Measurements from ENCODE around the gene SLC22A15.
"Not testable (repeated sequence)": the region's sequence is repeated elsewhere in the genome, so short reads cannot be mapped to it uniquely, and the experiment has no call there.

Gene SLC22A15

GRCh38 chr1:115982400-115982799, 6.1 kb downstream of the SLC22A15 start:
- no peak for DNase-seq

- no peak for DNase-seq
Measured at GRCh38 chr1:115983584-115983983, 7.3 kb downstream of the SLC22A15 start.

GRCh38 chr1:115987623-115988022, 11.3 kb downstream of the SLC22A15 start:
- DNase-seq = no peak

GRCh38 chr1:115988953-115989352, 12.6 kb downstream of the SLC22A15 start:
- no peak for DNase-seq

GRCh38 chr1:115989699-115990098, 13.4 kb downstream of the SLC22A15 start:
- no peak for DNase-seq

GRCh38 chr1:115991909-115992308, 15.6 kb downstream of the SLC22A15 start:
- no peak for DNase-seq

GRCh38 chr1:115997921-115998320, 21.6 kb downstream of the SLC22A15 start:
- not testable (repeated sequence) for DNase-seq

GRCh38 chr1:116001739-116002487, 25.6 kb downstream of the SLC22A15 start:
- DNase-seq = no peak

GRCh38 chr1:116002781-116003420, 26.6 kb downstream of the SLC22A15 start:
- no peak for DNase-seq

- DNase-seq = no peak
Measured at GRCh38 chr1:116003823-116004222, 27.5 kb downstream of the SLC22A15 start.

- DNase-seq = no peak
Measured at GRCh38 chr1:116006486-116006964, 30.2 kb downstream of the SLC22A15 start.

- DNase-seq = no peak
Measured at GRCh38 chr1:116008656-116009390, 32.5 kb downstream of the SLC22A15 start.

GRCh38 chr1:116012716-116013115, 36.4 kb downstream of the SLC22A15 start:
- DNase-seq = no peak

- no peak for DNase-seq
Measured at GRCh38 chr1:116015679-116016078, 39.4 kb downstream of the SLC22A15 start.

GRCh38 chr1:116018007-116018406, 41.7 kb downstream of the SLC22A15 start:
- no peak for DNase-seq

- no peak for DNase-seq
Measured at GRCh38 chr1:116019653-116020253, 43.4 kb downstream of the SLC22A15 start.

GRCh38 chr1:116020668-116021272, 44.5 kb downstream of the SLC22A15 start:
- DNase-seq = peak in 1 of 4 experiments; percentile 5

- DNase-seq = no peak
Measured at GRCh38 chr1:116024626-116025025, 48.3 kb downstream of the SLC22A15 start.

GRCh38 chr1:116026631-116027030, 50.3 kb downstream of the SLC22A15 start:
- no peak for DNase-seq

GRCh38 chr1:116031302-116031835, 55.1 kb downstream of the SLC22A15 start:
- no peak for DNase-seq

GRCh38 chr1:116033322-116033721, 57.0 kb downstream of the SLC22A15 start:
- no peak for DNase-seq

GRCh38 chr1:116036255-116036654, 59.9 kb downstream of the SLC22A15 start:
- no peak for DNase-seq

All from activated naive CD4-positive, alpha-beta T cell (primary cell).